ENCODE data around the gene RPL27.
"Not testable (repeated sequence)": the region's sequence is repeated elsewhere in the genome, so short reads cannot be mapped to it uniquely, and the experiment has no call there.

RPL27 gene

DNA sequence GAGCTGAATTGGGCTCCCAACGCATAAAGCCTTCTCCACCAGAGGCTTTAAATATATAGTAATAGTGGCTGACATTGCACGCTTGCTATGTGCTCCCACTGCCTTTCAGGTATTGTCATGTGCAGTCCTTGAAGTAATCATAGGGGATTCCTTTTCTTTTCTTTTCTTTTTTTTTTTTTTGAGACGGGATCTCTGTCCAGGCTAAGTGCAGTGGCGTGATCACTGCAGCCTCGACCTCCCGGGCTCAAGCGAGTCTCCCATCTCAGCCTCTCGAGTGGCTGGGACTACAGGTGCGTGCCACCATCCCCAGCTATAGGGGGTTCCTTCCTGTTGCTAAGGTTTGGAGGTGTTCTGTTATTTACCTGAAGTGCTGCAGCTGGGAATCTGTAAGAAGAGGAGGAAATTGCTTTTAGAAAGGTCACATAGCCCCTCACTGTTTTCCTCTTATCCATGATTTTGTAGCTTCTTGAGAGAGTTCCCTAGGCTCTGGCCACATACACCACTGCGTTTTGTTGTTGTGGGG is 845 bp downstream of the RPL27 start:
- TF ChIP-seq CTCF (IDR thresholded peaks at IDR 0.05; ENCODE audit: low read depth, low read length), result no peak
- H3K4me3 ChIP-seq (ENCODE audit: low read depth, low read length), result peak overlapping the region; percentile 98

DNA sequence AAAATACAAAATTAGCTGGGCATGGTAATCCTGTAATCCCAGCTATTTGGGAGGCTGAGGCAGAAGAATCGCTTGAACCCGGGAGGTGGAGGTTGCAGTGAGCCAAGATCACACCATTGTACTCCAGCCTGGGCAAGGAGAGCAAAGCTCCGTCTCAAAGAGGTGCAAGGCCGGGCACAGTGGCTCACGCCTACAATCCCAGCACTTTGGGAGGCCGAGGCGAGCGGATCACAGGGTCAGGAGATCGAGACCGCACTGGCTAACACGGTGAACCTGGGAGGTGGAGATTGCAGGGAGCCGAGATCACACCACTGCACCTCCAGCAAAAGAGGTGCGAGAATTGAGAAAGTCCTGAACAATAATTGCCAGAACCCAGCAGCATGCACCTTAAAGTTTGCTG is 2.7 kb downstream of the RPL27 start:
- H3K4me3 ChIP-seq (ENCODE audit: low read depth, low read length), result not testable (repeated sequence)

GRCh38 chr17:43003542-43004172 is 5.4 kb downstream of the RPL27 start:
- TF ChIP-seq CTCF (IDR thresholded peaks at IDR 0.05; ENCODE audit: low read depth, low read length), result no peak
- no peak overlapping the region for H3K4me3 ChIP-seq (ENCODE audit: low read depth, low read length)

DNA sequence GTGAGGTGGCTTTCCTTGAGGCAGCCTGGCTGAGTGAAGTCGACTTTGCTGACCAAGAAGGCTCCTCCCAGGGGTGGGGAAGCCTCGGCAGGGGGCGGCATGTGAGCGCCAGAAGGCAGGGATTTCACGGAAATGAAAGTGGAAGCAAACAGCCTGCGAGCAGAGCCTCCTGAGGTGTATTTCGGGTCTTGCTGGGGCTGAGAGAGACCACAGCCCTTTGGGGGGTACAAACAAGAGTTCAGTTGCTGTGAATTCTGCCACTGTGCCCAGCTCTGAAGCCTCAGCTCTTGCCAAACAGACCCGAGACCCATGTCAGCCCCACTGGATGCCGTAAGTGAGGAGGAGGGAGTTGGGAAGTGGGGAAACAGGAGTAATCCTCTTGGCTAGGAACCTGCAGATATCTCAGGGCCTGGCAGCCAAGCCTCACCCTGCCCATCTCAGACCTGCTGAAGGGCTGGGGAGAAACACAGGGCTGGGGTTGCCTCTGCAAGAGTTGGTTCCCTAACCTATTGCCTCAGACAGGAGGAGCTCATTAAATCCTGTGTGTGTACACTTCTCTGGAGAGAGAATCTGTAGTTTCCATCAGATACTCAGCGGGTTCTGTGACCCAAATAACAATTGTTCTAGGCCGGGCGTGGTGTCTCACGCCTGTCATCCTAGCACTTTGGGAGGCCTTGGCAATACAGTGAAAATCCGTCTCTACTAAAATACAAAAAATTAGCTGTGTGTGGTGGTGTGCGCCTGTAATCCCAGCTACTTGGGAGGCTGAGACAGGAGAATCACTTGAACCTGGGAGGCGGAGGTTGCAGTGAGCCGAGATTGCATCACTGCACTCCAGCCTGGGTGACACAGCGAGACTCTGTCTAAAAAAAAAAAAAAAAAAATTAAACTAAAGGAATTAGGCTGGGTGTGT is 8.7 kb downstream of the RPL27 start, which contains the start of gene IFI35:
Gene IFI35, plus strand, starts transcription at position 146 of the 913 bp plus-strand sequence. Its CDS starts 164 bp downstream, at position 310.
- TF ChIP-seq CTCF (IDR thresholded peaks at IDR 0.05; ENCODE audit: low read depth, low read length), result no peak
- peak within 1 kb of the TSS; percentile 89 for H3K4me3 ChIP-seq (ENCODE audit: low read depth, low read length)

- H3K4me3 ChIP-seq (ENCODE audit: low read depth, low read length), result no peak overlapping the region
Measured at GRCh38 chr17:43010667-43011308, 12.6 kb downstream of the RPL27 start.

DNA sequence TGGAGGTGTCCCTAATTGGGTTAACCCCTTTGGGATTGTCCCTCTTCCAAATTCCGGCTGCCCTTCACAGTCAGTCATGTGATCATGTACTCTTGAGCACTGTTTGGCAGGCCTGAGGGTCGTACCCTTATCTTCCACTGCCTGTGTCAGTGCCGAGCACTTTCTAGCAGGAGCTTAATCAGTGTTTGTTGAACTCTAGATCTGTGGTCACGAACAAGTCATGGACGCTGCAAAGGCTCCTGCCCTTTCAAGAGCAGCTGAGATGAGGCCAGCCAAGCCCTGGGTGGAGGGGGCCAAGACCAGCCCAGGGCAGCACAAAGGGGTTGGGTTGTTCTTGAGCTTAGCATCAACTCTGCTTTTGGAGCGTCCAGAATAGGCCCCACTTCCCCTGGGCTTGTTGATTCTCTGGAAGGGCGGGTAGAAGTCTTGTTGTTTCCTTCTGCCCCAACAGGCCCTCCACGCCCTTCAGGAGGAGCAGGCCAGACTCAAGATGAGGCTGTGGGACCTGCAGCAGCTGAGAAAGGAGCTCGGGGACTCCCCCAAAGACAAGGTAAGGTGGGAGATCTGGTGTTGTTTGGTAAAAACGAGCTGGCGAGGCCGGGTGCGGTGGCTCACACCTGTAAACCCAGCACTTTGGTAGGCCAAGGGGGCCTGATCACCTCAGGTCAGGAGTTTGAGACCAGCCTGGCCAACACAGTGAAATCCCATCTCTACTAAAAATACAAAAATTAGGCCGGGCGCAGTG is 13.7 kb downstream of the RPL27 start:
- H3K4me3 ChIP-seq (ENCODE audit: low read depth, low read length), result no peak overlapping the region
- no peak for TF ChIP-seq CTCF (IDR thresholded peaks at IDR 0.05; ENCODE audit: low read depth, low read length)

More at GRCh38 chr17:43010667-43011308, 12.6 kb downstream of the RPL27 start:
- no peak for TF ChIP-seq CTCF (IDR thresholded peaks at IDR 0.05; ENCODE audit: low read depth, low read length)

- H3K4me3 ChIP-seq (ENCODE audit: low read depth, low read length), result no peak overlapping the region
- no peak for TF ChIP-seq CTCF (IDR thresholded peaks at IDR 0.05; ENCODE audit: low read depth, low read length)
Measured at GRCh38 chr17:43013296-43013695, 15.1 kb downstream of the RPL27 start.

All from WI38 (cell line).